Measurements from ENCODE around the gene SNX20. TPM values are rescaled to one million over a fixed set of nuclear protein-coding genes. Genes with fewer than 3 reads are reported as not detected.

The SNX20 gene
- total RNA-seq, 1 experiment from 2014 or later = not detected

GRCh38 chr16:50694206-50694605 is 13.1 kb upstream of the SNX20 start:
- H2BK12ac ChIP-seq (ENCODE audit: insufficient read length, low read depth, low read length) = no peak overlapping the region
- no peaks in the 10 kb centered on the region for H3K79me1 ChIP-seq (ENCODE audit: insufficient read depth, low read depth, low read length, poor library complexity, severe bottlenecking)
- no peaks in the 10 kb centered on the region for H3K79me2 ChIP-seq (ENCODE audit: insufficient read depth, low read length)
- H3K27me3 Mint-ChIP-seq (ENCODE audit: low read depth) = peaks cover 53% of the 10 kb centered on the region
- no peaks in the 10 kb centered on the region for H3K36me3 Mint-ChIP-seq (ENCODE audit: insufficient read depth in 1 of 3, low read depth in 3 of 3)
- no peak overlapping the region for H3K18ac ChIP-seq (ENCODE audit: insufficient read length, low read depth, low read length)
- no peak overlapping the region for H2BK20ac ChIP-seq (ENCODE audit: low read depth, low read length, poor library complexity, severe bottlenecking)
- H3K27ac ChIP-seq (ENCODE audit: insufficient read length, low read depth, low read length) = no peak overlapping the region
- H3K9ac ChIP-seq (ENCODE audit: extremely low read depth, insufficient read length, low read length) = no peak overlapping the region
- H3K4me1 ChIP-seq (ENCODE audit: insufficient read depth, low read length) = no peaks in the 10 kb centered on the region
- H3K56ac ChIP-seq (ENCODE audit: insufficient read length, low read depth, low read length) = no peak overlapping the region
- no peak overlapping the region for H3K14ac ChIP-seq (ENCODE audit: insufficient read depth, low read length)
- peaks cover 9 to 11% of the 10 kb centered on the region in 2 experiments for H3K4me1 Mint-ChIP-seq
- H4K91ac ChIP-seq (ENCODE audit: insufficient read length, low read depth, low read length) = no peak overlapping the region
- no peak overlapping the region for H4K5ac ChIP-seq (ENCODE audit: insufficient read length, low read depth, low read length)
- H2AFZ ChIP-seq (ENCODE audit: low read length) = no peak overlapping the region
- no peaks in the 10 kb centered on the region; a peak in 2 of 5 replicates for H3K9me3 Mint-ChIP-seq
- TF ChIP-seq CTCF (conservative IDR thresholded peaks at IDR 0.05) = no peak
- WGBS (ENCODE audit: extremely low coverage, insufficient read length, low lambda C conversion rate) = no CpG with 5 or more reads among the region's 2 CpGs
- no peak overlapping the region for H2BK15ac ChIP-seq (ENCODE audit: low read depth, low read length)
- no peak overlapping the region for H3K23ac ChIP-seq (ENCODE audit: insufficient read length, low read depth, low read length)
- no peak overlapping the region for H2AK5ac ChIP-seq (ENCODE audit: insufficient read length, low read length)
- peaks cover 8% of the 10 kb centered on the region; the same call in 1 of the 2 replicates for H3K27me3 ChIP-seq (ENCODE audit: insufficient read depth, low read length)
- H3K4ac ChIP-seq (ENCODE audit: low read depth, low read length) = no peak overlapping the region
- no peak overlapping the region for H3K27ac Mint-ChIP-seq
- no peak overlapping the region for H2BK5ac ChIP-seq (ENCODE audit: insufficient read length, low read length)
- no peak overlapping the region for H2BK120ac ChIP-seq (ENCODE audit: low read depth, low read length, poor library complexity, severe bottlenecking)
- H4K8ac ChIP-seq (replicated peaks; ENCODE audit: insufficient read length, low read depth, low read length) = no peak overlapping the region
- DNase-seq = no peak
- no peak overlapping the region for H3T11ph ChIP-seq (ENCODE audit: low read length)
- no peak overlapping the region for H3K4me2 ChIP-seq (ENCODE audit: insufficient read depth, insufficient read length, low read length)
- no peaks in the 10 kb centered on the region for H4K20me1 ChIP-seq (ENCODE audit: control insufficient read depth, insufficient read depth, insufficient read length)
- H3K9me3 ChIP-seq (ENCODE audit: control insufficient read depth, low read depth, low read length) = no peaks in the 10 kb centered on the region
- peak overlapping the region; percentile 50 to 65; a peak in 3 of 5 replicates for H3K4me3 Mint-ChIP-seq
- peaks cover 6% of the 10 kb centered on the region for H3K23me2 ChIP-seq (ENCODE audit: insufficient read length, low read depth, low read length, poor library complexity, severe bottlenecking)

Data from H9 (cell line).